ENCODE measurements around the gene RPL36AL. TPM values are rescaled to one million over a fixed set of nuclear protein-coding genes. Genes with fewer than 3 reads are reported as not detected.
"Not testable (repeated sequence)": the region's sequence is repeated elsewhere in the genome, so short reads cannot be mapped to it uniquely, and the experiment has no call there.

Gene RPL36AL
- total RNA-seq, 1 experiment from 2014 or later = 434 TPM

- DNase-seq (ENCODE audit: extremely low read depth, low read depth) = no peak
These were observed 872 bp upstream of the RPL36AL start for GRCh38 chr14:49621114-49621881.

- DNase-seq (ENCODE audit: extremely low read depth, low read depth) = no peak
These were observed 696 bp downstream of the RPL36AL start for GRCh38 chr14:49619730-49620129.

GRCh38 chr14:49619273-49619672 is 1.2 kb downstream of the RPL36AL start:
- DNase-seq (ENCODE audit: extremely low read depth, low read depth) = not testable (repeated sequence)

GRCh38 chr14:49617852-49618519 is 2.4 kb downstream of the RPL36AL start:
- DNase-seq (ENCODE audit: extremely low read depth, low read depth) = no peak

- no peak for DNase-seq (ENCODE audit: extremely low read depth, low read depth)
These were observed 4.7 kb downstream of the RPL36AL start for GRCh38 chr14:49615776-49616175.

GRCh38 chr14:49614196-49614595 is 6.2 kb downstream of the RPL36AL start:
- DNase-seq (ENCODE audit: extremely low read depth, low read depth) = no peak

GRCh38 chr14:49612671-49613070 is 7.8 kb downstream of the RPL36AL start:
- no peak for DNase-seq (ENCODE audit: extremely low read depth, low read depth)

GRCh38 chr14:49612251-49612650 is 8.2 kb downstream of the RPL36AL start:
- no peak for DNase-seq (ENCODE audit: extremely low read depth, low read depth)

- no peak for DNase-seq (ENCODE audit: extremely low read depth, low read depth)
These were observed 12.8 kb downstream of the RPL36AL start for GRCh38 chr14:49607583-49607982.

GRCh38 chr14:49598485-49599300 is 21.7 kb downstream of the RPL36AL start, which contains the start of gene LRR1:
Gene LRR1, plus strand, starts transcription at chr14:49598940. Its CDS starts 81 bp downstream, at chr14:49599021.
- DNase-seq (ENCODE audit: extremely low read depth, low read depth) = peak; percentile 73

- DNase-seq (ENCODE audit: extremely low read depth, low read depth) = no peak
These were observed 22.3 kb downstream of the RPL36AL start for GRCh38 chr14:49598189-49598484.

GRCh38 chr14:49594347-49595091 is 25.9 kb downstream of the RPL36AL start:
- DNase-seq (ENCODE audit: extremely low read depth, low read depth) = no peak

- DNase-seq (ENCODE audit: extremely low read depth, low read depth) = no peak
These were observed 27.4 kb downstream of the RPL36AL start for GRCh38 chr14:49593016-49593415.

GRCh38 chr14:49589387-49589786 is 31.0 kb downstream of the RPL36AL start:
- DNase-seq (ENCODE audit: extremely low read depth, low read depth) = no peak

GRCh38 chr14:49586673-49587460 is 33.6 kb downstream of the RPL36AL start:
- DNase-seq (ENCODE audit: extremely low read depth, low read depth) = peak; percentile 69

GRCh38 chr14:49585803-49586672 is 34.4 kb downstream of the RPL36AL start, which contains the start of gene RPS29:
Gene RPS29, minus strand, starts transcription at chr14:49586380. Its CDS starts 34 bp downstream, at chr14:49586346.
- DNase-seq (ENCODE audit: extremely low read depth, low read depth) = peak; percentile 100

GRCh38 chr14:49584981-49585640 is 35.3 kb downstream of the RPL36AL start:
- not testable (repeated sequence) for DNase-seq (ENCODE audit: extremely low read depth, low read depth)

GRCh38 chr14:49584058-49584457 is 36.4 kb downstream of the RPL36AL start:
- no peak for DNase-seq (ENCODE audit: extremely low read depth, low read depth)

Data from NCI-H460 (cell line).